Measurements from ENCODE around the gene GNG7. TPM values are rescaled to one million over a fixed set of nuclear protein-coding genes. Genes with fewer than 3 reads are reported as not detected.

GNG7 gene
- total RNA-seq, 6 experiments from 2014 or later: 1.3 to 3.7 (median 2.3) TPM

DNA sequence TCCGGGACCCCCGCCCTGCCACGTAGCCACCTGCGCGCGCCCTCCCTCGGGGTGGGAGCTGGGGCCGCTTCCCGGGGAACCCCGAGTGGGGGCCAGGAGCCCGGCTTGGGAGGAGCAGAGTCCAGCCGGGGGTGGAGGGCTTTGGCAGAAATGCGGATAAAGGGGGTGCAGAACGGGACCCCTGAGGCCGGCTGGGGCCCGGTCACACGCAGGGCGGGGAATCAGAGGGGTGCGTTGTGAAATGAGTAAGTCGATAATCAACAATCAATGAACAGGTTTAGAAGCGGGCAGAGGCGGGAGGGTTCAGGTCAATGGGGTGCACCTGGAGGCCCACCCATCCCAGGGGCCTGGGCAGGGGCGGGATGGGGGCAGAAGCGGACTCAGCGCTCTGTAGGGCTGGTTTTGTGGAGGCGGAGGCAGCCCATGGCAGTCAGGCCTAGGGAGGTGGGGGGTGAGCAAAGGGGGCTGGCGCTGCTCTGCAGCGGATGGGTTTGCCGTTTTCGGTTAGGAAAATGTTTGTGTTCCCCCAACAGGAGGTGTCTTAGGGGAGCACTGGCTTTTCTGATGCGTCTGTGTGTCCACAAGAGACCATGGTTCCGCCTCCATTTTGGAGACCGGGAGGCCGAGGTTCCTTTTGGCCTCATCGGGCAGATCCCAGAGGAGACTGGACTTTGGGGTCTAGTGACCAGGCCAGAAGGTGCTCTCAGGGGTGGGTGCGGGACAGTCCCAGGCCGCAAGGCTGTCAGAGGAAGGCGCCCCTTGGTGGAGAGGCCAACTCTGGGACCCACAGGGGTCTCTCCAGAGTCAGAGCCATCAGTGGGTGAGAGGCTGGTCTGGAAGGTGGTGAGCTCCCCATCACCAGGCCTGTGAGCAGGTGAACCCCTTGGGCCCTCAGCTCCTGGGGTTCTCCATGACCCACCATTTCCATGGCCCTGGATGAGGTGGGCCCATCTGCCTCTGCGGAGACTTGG is 19.4 kb upstream of the GNG7 start:
- H3K9me3 ChIP-seq: no peaks in the 10 kb centered on the region
- WGBS (ENCODE audit: insufficient coverage, low coverage, low lambda C conversion rate, missing lambda C conversion rate): 8% methylated on average over 12 of the region's 39 CpGs
- no peak for DNase-seq
- intact Hi-C loops (cut with DNase I): no loop called here
- no peak overlapping the region for H3K4me3 ChIP-seq
- no peaks in the 10 kb centered on the region for H3K4me1 ChIP-seq
- no peak for TF ChIP-seq POLR2A (IDR thresholded peaks at IDR 0.05)
- TF ChIP-seq, protein P1, sequence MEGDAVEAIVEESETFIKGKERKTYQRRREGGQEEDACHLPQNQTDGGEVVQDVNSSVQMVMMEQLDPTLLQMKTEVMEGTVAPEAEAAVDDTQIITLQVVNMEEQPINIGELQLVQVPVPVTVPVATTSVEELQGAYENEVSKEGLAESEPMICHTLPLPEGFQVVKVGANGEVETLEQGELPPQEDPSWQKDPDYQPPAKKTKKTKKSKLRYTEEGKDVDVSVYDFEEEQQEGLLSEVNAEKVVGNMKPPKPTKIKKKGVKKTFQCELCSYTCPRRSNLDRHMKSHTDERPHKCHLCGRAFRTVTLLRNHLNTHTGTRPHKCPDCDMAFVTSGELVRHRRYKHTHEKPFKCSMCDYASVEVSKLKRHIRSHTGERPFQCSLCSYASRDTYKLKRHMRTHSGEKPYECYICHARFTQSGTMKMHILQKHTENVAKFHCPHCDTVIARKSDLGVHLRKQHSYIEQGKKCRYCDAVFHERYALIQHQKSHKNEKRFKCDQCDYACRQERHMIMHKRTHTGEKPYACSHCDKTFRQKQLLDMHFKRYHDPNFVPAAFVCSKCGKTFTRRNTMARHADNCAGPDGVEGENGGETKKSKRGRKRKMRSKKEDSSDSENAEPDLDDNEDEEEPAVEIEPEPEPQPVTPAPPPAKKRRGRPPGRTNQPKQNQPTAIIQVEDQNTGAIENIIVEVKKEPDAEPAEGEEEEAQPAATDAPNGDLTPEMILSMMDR (IDR thresholded peaks at IDR 0.05): no peak
- peaks cover 0 to 8% of the 10 kb centered on the region in 2 donors for H3K27me3 ChIP-seq
- no peak overlapping the region for H3K27ac ChIP-seq
- ATAC-seq: no peak
- H3K36me3 ChIP-seq: no peaks in the 10 kb centered on the region

DNA sequence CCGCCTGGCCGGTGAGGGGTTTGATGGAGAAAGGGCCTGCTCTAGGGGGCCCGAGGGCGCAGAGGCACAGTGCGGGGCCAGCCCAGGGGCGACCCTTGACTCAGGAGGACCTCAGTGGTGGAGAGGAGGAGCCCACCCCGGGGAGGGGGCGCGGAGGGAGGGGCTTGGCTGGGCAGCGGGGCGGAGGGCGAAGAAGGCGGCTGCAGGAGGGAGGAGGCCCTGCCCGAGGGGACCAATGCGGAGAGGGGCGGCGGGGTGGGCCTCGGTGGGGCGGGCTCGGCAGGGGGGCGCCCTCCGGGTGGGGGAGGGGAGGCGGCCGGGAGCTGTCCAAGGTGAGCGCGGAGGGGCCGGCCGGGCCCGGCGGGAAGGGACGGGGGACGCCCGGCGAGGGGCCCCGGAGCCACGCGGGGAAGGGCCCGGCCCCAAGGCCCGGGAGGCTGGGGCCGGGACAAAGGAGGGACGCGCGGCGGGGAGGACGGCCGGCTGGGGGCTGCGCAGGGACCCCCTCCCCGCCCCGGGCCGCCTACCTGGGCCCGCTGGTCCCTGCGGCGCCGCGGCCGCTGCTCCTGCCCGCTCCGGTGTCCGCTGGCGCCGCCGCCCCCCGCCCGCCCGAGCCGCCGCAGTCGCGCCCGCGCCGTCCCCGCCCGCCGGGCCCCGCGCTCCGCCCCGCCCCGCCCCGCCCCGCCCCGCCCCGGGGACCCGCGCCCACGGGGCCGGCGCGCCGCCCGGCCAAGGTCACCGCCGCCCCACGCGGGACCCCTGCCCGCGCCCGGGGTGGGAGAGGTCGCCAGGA is 18.5 kb upstream of the GNG7 start, which contains the start of gene DIRAS1:
TSS of gene DIRAS1 (minus strand) at position 596 of the 793 bp plus-strand sequence. CDS start 3,566 bp downstream, outside the sequence.
- intact Hi-C loops (cut with DNase I): no loop called here

DNA sequence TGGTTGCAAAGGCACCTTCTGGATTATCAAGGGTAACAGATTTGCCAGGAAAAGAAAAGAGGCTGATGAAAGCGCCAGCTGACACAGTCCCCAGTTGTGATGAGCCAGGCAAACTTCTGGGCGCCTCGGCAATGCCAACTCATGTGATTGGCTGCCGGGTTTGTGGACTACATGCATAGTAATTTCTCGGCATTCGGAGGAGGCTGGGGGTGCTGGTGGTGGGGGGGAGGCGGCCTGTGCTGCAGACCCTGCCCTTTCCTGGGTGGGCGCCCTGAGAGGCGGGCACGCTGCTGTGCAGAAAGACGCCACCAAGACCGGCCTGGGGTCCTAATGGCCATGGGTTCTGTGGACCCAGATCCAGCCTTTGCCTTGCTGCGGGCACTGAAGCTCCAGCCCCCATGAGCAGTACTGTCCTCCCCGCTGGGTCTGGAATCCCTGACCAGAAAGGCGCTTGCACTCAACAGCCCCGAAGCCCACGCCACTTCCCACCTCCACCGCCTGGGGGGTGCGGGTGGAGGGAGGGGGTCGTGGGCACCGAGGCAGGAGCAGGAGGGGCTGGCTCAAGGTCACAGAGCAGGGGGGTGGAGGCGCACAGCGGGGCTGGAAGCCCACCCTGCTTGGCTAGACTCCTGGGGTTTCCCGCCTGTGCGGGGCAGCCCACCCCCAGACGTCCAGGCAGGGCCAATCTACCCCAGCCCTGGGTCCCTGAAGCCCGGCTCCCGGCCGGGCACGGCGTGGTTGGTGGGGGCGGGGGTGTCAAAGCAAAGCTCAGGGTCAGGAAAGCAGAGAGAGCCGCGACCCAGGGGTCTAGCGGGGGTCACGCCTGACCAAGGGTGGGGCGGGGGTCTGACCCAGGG is 17.7 kb upstream of the GNG7 start:
- DNase-seq (no peak), ATAC-seq (no peak)
- TF ChIP-seq, protein P1 (IDR thresholded peaks at IDR 0.05): no peak
- no peak for TF ChIP-seq POLR2A (IDR thresholded peaks at IDR 0.05)
- Histone ChIP-seq H3K27me3 (peaks cover 0 to 8% of the 10 kb centered on the region in 2 donors), H3K4me3 (no peak overlapping the region), H3K27ac (no peak overlapping the region), H3K36me3 (no peaks in the 10 kb centered on the region), H3K9me3 (no peaks in the 10 kb centered on the region), H3K4me1 (no peaks in the 10 kb centered on the region)
- intact Hi-C loops (cut with DNase I): no loop called here
- WGBS (ENCODE audit: insufficient coverage, low coverage, low lambda C conversion rate, missing lambda C conversion rate): 7% methylated on average over 6 of the region's 37 CpGs

More for the DNA sequence above, 18.5 kb upstream of the GNG7 start, which contains the start of gene DIRAS1:
- H3K4me3 ChIP-seq: no peak within 1 kb of the TSS
- H3K4me1 ChIP-seq: no peaks in the 10 kb centered on the region
- H3K27me3 ChIP-seq: peaks cover 0 to 8% of the 10 kb centered on the region in 2 donors
- ATAC-seq: no peak
- DNase-seq: no peak
- TF ChIP-seq POLR2A (IDR thresholded peaks at IDR 0.05): no peak
- TF ChIP-seq, protein P1 (IDR thresholded peaks at IDR 0.05): no peak
- no peak within 1 kb of the TSS for H3K27ac ChIP-seq
- 0% methylated on average over 5 of the region's 100 CpGs for WGBS (ENCODE audit: insufficient coverage, low coverage, low lambda C conversion rate, missing lambda C conversion rate)
- no peaks in the 10 kb centered on the region for H3K9me3 ChIP-seq
- no peaks in the 10 kb centered on the region for H3K36me3 ChIP-seq

DNA sequence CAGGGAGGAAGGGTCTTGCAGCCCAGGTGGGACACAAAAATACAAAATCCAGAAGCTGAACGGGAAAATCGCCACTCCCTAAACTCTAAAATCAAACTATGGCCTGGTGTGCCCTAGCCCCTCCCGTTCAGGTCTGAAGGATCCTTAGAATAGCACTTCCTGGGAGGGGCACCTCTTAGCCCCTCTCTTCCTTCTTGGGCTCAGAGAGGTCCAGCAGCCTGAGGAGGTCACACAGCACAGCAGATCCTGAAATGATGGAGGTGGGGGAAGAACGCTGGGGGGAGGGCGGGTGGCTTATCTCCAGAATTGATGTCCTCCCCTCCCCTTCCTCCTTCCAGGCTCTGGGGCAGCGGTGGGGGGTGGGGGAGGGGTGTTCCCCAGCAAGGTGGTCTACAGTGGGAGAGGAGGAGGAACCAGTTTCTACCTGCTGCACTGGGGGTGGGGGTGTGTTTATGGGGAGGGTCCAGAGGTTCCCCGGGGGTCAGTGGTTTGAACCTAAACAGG is 16.8 kb upstream of the GNG7 start:
- TF ChIP-seq POLR2A (IDR thresholded peaks at IDR 0.05): no peak
- TF ChIP-seq, protein P1 (IDR thresholded peaks at IDR 0.05): no peak
- Histone ChIP-seq H3K9me3 (no peaks in the 10 kb centered on the region), H3K4me3 (no peak overlapping the region), H3K4me1 (no peaks in the 10 kb centered on the region), H3K36me3 (no peaks in the 10 kb centered on the region), H3K27ac (no peak overlapping the region), H3K27me3 (peaks cover 0 to 8% of the 10 kb centered on the region in 2 donors)
- WGBS (ENCODE audit: insufficient coverage, low coverage, low lambda C conversion rate, missing lambda C conversion rate): 24% methylated on average over 3 of the region's 7 CpGs
- intact Hi-C loops (cut with DNase I): no loop called here
- DNase-seq (no peak), ATAC-seq (no peak)

All from right lobe of liver (tissue), 6 donors.